Endothelial cell of umbilical vein (primary cell): Measurements from ENCODE around the gene PCED1B. TPM values are rescaled to one million over a fixed set of nuclear protein-coding genes. Genes with fewer than 3 reads are reported as not detected.

Experiments
- BruUV-seq: library from RNA; stranded (reverse); fragments of 400-500 nt; replicated peaks from 2 replicates; lab custom pipeline; 2021; lab: Mats Ljungman, UMichigan
- CTCF ChIA-PET: fragments of 300-600, 350-600 bp; sonication (Branson Sonifier 250); formaldehyde crosslinking; loops from one replicate; lab custom pipeline; 2021; ENCODE audit warnings: antibody characterized with exemption, inconsistent platforms; lab: Charles Lee
- POLR2A ChIA-PET: fragments of 300-600, 350-600 bp; sonication (Branson Sonifier 250); formaldehyde crosslinking; loops from one replicate; lab custom pipeline; 2021; ENCODE audit warnings: antibody characterized with exemption, inconsistent platforms; lab: Charles Lee
- DNase-seq: peaks from one replicate; pipeline ENCODE4 v3.0.0-alpha.2; 2011; ENCODE audit warnings: low read depth, low spot score
- FAIRE-seq: peaks from 2 replicates; lab custom pipeline; 2011; peaks lifted over from hg19 to GRCh38; lab: Jason Lieb, UNC
- H2AFZ ChIP-seq: 2 replicates; pipeline ENCODE4 v1.6.0; 2012; ENCODE audit warnings: low read depth, low read length, control low read depth, inconsistent platforms
- H3K27ac ChIP-seq: 2 replicates; pipeline ENCODE4 v1.5.1; 2011; ENCODE audit warnings: low read depth, mild to moderate bottlenecking, control low read depth, low read length, moderate library complexity; ENCODE audit not compliant: insufficient read depth
- H3K27me3 ChIP-seq, 2 experiments: 2 replicates each; pipeline versions ENCODE4 v1.6.0 to v1.6.1; 2011; ENCODE audit warnings: low read length in 2 of 2, mixed read lengths in 1 of 2; ENCODE audit not compliant: control insufficient read depth in 2 of 2, insufficient read depth in 2 of 2
- H3K36me3 ChIP-seq, 2 experiments: 2 replicates in 1 of 2; 3 replicates in 1 of 2; pipeline ENCODE4 v1.5.1; 2011; ENCODE audit warnings: low read length in 2 of 2, mild to moderate bottlenecking in 1 of 2, moderate library complexity in 1 of 2; ENCODE audit not compliant: control insufficient read depth in 2 of 2, insufficient read depth in 2 of 2; ENCODE audit errors: extremely low read depth in 1 of 2
- H3K4me1 ChIP-seq: 3 replicates; pipeline ENCODE4 v1.5.1; 2011; ENCODE audit warnings: mild to moderate bottlenecking, low read length; ENCODE audit not compliant: control insufficient read depth, insufficient read depth; ENCODE audit errors: extremely low read depth
- H3K4me2 ChIP-seq: 2 replicates; pipeline ENCODE4 v1.6.1; 2011; ENCODE audit warnings: low read length, control low read depth, mixed read lengths; ENCODE audit not compliant: insufficient read depth
- H3K4me3 ChIP-seq, 3 experiments: fragments of 200-600 bp in 1 of 3; sonication (generic), shearing (Covaris generic) in 1 of 3; replicated peaks in 1 of 3; 2 replicates each; pipeline ENCODE4 v1.5.1; 2011 to 2016; ENCODE audit warnings: control low read depth in 3 of 3, low read length in 3 of 3, mild to moderate bottlenecking in 2 of 3, inconsistent platforms in 1 of 3, low read depth in 1 of 3, moderate library complexity in 1 of 3; ENCODE audit not compliant: insufficient read depth in 1 of 3
- H3K79me2 ChIP-seq: 2 replicates; pipeline ENCODE4 v1.6.0; 2012; ENCODE audit warnings: low read length, inconsistent platforms; ENCODE audit not compliant: control insufficient read depth, insufficient read depth
- H3K9ac ChIP-seq: replicated peaks from 2 replicates; pipeline ENCODE3; 2011; ENCODE audit warnings: low read length, control low read depth; ENCODE audit not compliant: insufficient read depth; ENCODE audit errors: extremely low read depth
- H3K9me1 ChIP-seq: replicated peaks from 3 replicates; pipeline ENCODE4 v1.6.0; 2011; ENCODE audit warnings: mild to moderate bottlenecking, low read length; ENCODE audit not compliant: control insufficient read depth, insufficient read depth; ENCODE audit errors: extremely low read depth
- H3K9me3 ChIP-seq: replicated peaks from 2 replicates; pipeline ENCODE4 v1.5.1; 2012; ENCODE audit warnings: low read length, inconsistent platforms; ENCODE audit not compliant: control insufficient read depth, insufficient read depth
- H4K20me1 ChIP-seq: replicated peaks from 2 replicates; pipeline ENCODE3; 2011; ENCODE audit warnings: mild to moderate bottlenecking, low read length; ENCODE audit not compliant: control insufficient read depth, insufficient read depth; ENCODE audit errors: extremely low read depth
- EZH2 ChIP-seq: IDR thresholded peaks from 2 replicates; pipeline ENCODE4 v1.6.1; 2012; ENCODE audit warnings: borderline replicate concordance, low read depth, mild to moderate bottlenecking, moderate library complexity, low read length, inconsistent platforms; ENCODE audit not compliant: severe bottlenecking
- FOS ChIP-seq: IDR thresholded peaks from 2 replicates; pipeline ENCODE4 v1.6.1; 2011; ENCODE audit warnings: mild to moderate bottlenecking, low read length, moderate library complexity, borderline replicate concordance; ENCODE audit not compliant: insufficient read depth
- GATA2 ChIP-seq: IDR thresholded peaks from 2 replicates; pipeline ENCODE4 v1.7.0; 2011; ENCODE audit warnings: low read depth, mild to moderate bottlenecking, moderate library complexity, mixed read lengths, low read length; ENCODE audit not compliant: insufficient read length, insufficient read depth
- JUN ChIP-seq: IDR thresholded peaks from 2 replicates; pipeline ENCODE4 v1.6.1; 2011; ENCODE audit warnings: borderline replicate concordance, low read depth; ENCODE audit not compliant: insufficient read length, insufficient read depth
- MAX ChIP-seq: IDR thresholded peaks from 2 replicates; pipeline ENCODE4 v1.6.1; 2011; ENCODE audit not compliant: insufficient read depth, insufficient read length
- POLR2A ChIP-seq: IDR thresholded peaks from 2 replicates; pipeline ENCODE4 v1.6.1; 2012; ENCODE audit warnings: low read depth, mild to moderate bottlenecking, control low read depth, low read length
- POLR2AphosphoS5 ChIP-seq: IDR thresholded peaks from 2 replicates; pipeline ENCODE4 v1.6.1; 2012; ENCODE audit warnings: low read depth, mild to moderate bottlenecking, control low read depth, low read length, moderate library complexity; ENCODE audit not compliant: insufficient read depth
- dilution Hi-C: fragments of 300-500 bp; cut with MboI; formaldehyde crosslinking; loops from one replicate; pipeline ENCODE4 v1.15.0; 2019; ENCODE audit warnings: low sequenced_read_pairs; ENCODE audit not compliant: extremely low pct_ligation_motif_present
- intact Hi-C: fragments of 100-400 bp; cut with micrococcal nuclease; formaldehyde crosslinking; loops from one replicate; pipeline ENCODE4 v1.10.0; 2022
- polyA plus RNA-seq, 4 experiments: library from polyadenylated mRNA; depleted of rRNA in 3 of 4; stranded (reverse) in 3 of 4; unstranded in 1 of 4; fragments of >200 nt; gene quantifications; 2 replicates each; pipeline versions ENCODE4 v1.2.1 to v1.2.3, GENCODE V29; 2011 to 2012; ENCODE audit warnings: missing spikeins in 1 of 4
- total RNA-seq: library from RNA; stranded (reverse); gene quantifications from 2 replicates; pipeline ENCODE4 v1.2.3, GENCODE V29; 2021
- TF ChIP-seq, protein P1 (sequence below), 2 donors: IDR thresholded peaks; 1 replicate in 1 of 2; 2 replicates in 1 of 2; pipeline ENCODE4 v1.5.1; 2011; ENCODE audit warnings: low read length in 2 of 2, mild to moderate bottlenecking in 2 of 2, moderate library complexity in 2 of 2, control low read depth in 1 of 2, inconsistent platforms in 1 of 2, low read depth in 1 of 2; ENCODE audit not compliant: insufficient read depth in 1 of 2; ENCODE audit errors: extremely low read depth in 1 of 2

PCED1B gene
- total and polyA plus RNA-seq, 2 donors (not counting 3 experiments of a cell fraction or from before 2014, with no cell fraction given), result 1.7 to 2.6 TPM

DNA sequence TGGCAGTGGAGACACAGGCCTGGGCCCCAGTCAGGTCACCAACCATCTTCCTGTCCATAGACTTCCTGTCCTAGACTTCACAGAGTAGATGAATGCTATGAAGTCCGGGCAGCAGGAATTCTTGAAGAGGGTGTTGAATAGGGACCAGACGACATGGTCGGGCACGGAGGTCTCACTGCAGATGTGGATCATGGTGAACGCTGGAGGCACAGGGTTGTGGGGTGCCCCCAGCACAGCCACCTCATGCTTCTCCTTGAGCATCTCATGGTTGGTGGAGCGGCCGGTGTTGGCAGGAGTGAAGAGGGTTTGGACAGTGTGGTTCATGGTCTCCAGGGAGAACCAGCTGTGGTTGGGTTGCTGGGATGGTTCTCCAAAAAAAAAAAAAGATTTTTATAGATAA, 56.2 kb downstream of the PCED1B start:
- dilution Hi-C loops, result no loop called here
- BruUV-seq, result no TSS peak
- no peak for FAIRE-seq
- no peaks in the 10 kb centered on the region for H4K20me1 ChIP-seq
- DNase-seq, result no peak
- TF ChIP-seq JUN (no peak), FOS (no peak), MAX (no peak), POLR2AphosphoS5 (no peak), EZH2 (no peak), POLR2A (no peak), GATA2 (no peak)
- TF ChIP-seq, protein P1, sequence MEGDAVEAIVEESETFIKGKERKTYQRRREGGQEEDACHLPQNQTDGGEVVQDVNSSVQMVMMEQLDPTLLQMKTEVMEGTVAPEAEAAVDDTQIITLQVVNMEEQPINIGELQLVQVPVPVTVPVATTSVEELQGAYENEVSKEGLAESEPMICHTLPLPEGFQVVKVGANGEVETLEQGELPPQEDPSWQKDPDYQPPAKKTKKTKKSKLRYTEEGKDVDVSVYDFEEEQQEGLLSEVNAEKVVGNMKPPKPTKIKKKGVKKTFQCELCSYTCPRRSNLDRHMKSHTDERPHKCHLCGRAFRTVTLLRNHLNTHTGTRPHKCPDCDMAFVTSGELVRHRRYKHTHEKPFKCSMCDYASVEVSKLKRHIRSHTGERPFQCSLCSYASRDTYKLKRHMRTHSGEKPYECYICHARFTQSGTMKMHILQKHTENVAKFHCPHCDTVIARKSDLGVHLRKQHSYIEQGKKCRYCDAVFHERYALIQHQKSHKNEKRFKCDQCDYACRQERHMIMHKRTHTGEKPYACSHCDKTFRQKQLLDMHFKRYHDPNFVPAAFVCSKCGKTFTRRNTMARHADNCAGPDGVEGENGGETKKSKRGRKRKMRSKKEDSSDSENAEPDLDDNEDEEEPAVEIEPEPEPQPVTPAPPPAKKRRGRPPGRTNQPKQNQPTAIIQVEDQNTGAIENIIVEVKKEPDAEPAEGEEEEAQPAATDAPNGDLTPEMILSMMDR (IDR thresholded peaks at IDR 0.05; ENCODE audit: extremely low read depth in 1 of 2, insufficient read depth in 1 of 2, low read depth in 1 of 2, low read length in 2 of 2), result no peak
- H3K4me1 ChIP-seq, result no peaks in the 10 kb centered on the region
- intact Hi-C loops, result no loop called here
- no peaks in the 10 kb centered on the region for H3K36me3 ChIP-seq
- no peaks in the 10 kb centered on the region for H3K79me2 ChIP-seq
- no peak overlapping the region for H2AFZ ChIP-seq
- no peak overlapping the region for H3K4me3 ChIP-seq
- H3K9me3 ChIP-seq, result no peaks in the 10 kb centered on the region
- no peaks in the 10 kb centered on the region for H3K27me3 ChIP-seq
- ChIA-PET POLR2A (no interaction called here), CTCF (no interaction called here)
- H3K27ac ChIP-seq, result no peak overlapping the region
- no peak overlapping the region for H3K4me2 ChIP-seq
- H3K9me1 ChIP-seq, result no peaks in the 10 kb centered on the region
- H3K9ac ChIP-seq, result no peak overlapping the region
